ENCODE data around the gene ALX1. TPM values are rescaled to one million over a fixed set of nuclear protein-coding genes. Genes with fewer than 3 reads are reported as not detected.

ALX1 gene
- total RNA-seq, 1 experiment from 2014 or later: 2.1 TPM

DNA sequence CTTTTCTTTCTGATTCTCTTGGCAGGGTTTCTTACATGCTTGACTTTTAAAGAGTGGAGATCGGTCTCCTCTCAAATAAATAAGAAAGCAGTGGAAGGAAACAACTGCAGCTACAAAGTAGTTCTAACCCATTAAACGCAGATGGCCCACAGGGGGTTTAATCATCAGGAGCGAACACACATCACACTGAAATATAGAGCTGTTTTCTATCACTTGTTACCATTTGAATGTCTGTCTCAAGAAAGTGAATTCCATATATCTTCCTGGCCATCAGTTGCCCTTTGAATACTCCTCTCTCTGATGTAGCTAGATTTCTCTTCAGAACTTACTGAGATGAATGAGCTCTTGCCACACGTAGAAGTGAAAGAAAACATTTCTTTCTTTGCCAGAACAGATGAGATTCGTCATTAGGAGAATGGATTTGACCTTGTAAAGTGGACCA lies 29.1 kb downstream of the ALX1 start:
- Histone ChIP-seq H4K20me1 (ENCODE audit: control insufficient read depth, insufficient read depth, insufficient read length) (no peaks in the 10 kb centered on the region), H3K27ac (ENCODE audit: insufficient read length, low read depth, low read length) (no peak overlapping the region), H2BK15ac (ENCODE audit: low read depth, low read length) (no peak overlapping the region), H2AK5ac (ENCODE audit: insufficient read length, low read length) (no peak overlapping the region), H4K8ac (replicated peaks; ENCODE audit: insufficient read length, low read depth, low read length) (no peak overlapping the region), H2BK120ac (ENCODE audit: low read depth, low read length, poor library complexity, severe bottlenecking) (no peak overlapping the region), H3K23me2 (ENCODE audit: insufficient read length, low read depth, low read length, poor library complexity, severe bottlenecking) (no peaks in the 10 kb centered on the region), H3K4me1 (ENCODE audit: insufficient read depth, low read length) (no peaks in the 10 kb centered on the region), H2AFZ (ENCODE audit: low read length) (no peak overlapping the region), H3K18ac (ENCODE audit: insufficient read length, low read depth, low read length) (no peak overlapping the region), H3K23ac (ENCODE audit: insufficient read length, low read depth, low read length) (no peak overlapping the region), H3K27me3 (ENCODE audit: insufficient read depth, low read length) (no peaks in the 10 kb centered on the region), H4K5ac (ENCODE audit: insufficient read length, low read depth, low read length) (no peak overlapping the region), H3K4ac (ENCODE audit: low read depth, low read length) (no peak overlapping the region), H3K4me2 (ENCODE audit: insufficient read depth, insufficient read length, low read length) (no peak overlapping the region), H3K9ac (ENCODE audit: extremely low read depth, insufficient read length, low read length) (no peak overlapping the region), H3T11ph (ENCODE audit: low read length) (no peak overlapping the region), H3K14ac (ENCODE audit: insufficient read depth, low read length) (no peak overlapping the region), H3K9me3 (ENCODE audit: control insufficient read depth, low read depth, low read length) (no peaks in the 10 kb centered on the region), H2BK12ac (ENCODE audit: insufficient read length, low read depth, low read length) (no peak overlapping the region), H3K56ac (ENCODE audit: insufficient read length, low read depth, low read length) (no peak overlapping the region), H3K79me1 (ENCODE audit: insufficient read depth, low read depth, low read length, poor library complexity, severe bottlenecking) (no peaks in the 10 kb centered on the region), H2BK5ac (ENCODE audit: insufficient read length, low read length) (no peak overlapping the region), H3K79me2 (ENCODE audit: insufficient read depth, low read length) (no peaks in the 10 kb centered on the region), H4K91ac (ENCODE audit: insufficient read length, low read depth, low read length) (no peak overlapping the region), H2BK20ac (ENCODE audit: low read depth, low read length, poor library complexity, severe bottlenecking) (no peak overlapping the region)
- H3K36me3 Mint-ChIP-seq (ENCODE audit: insufficient read depth in 1 of 3, low read depth in 3 of 3): peaks cover 0 to 2% (median 2%) of the 10 kb centered on the region in 3 experiments; a peak in 2 of 7 replicates
- no CpG with 5 or more reads among the region's 5 CpGs for WGBS (ENCODE audit: extremely low coverage, insufficient read length, low lambda C conversion rate)
- peaks cover 4 to 9% of the 10 kb centered on the region in 2 experiments; a peak in 2 of 4 replicates for H3K4me1 Mint-ChIP-seq
- H3K4me3 Mint-ChIP-seq: no peak overlapping the region
- DNase-seq: no peak
- peaks cover 0 to 2% of the 10 kb centered on the region in 2 experiments; a peak in 1 of 5 replicates for H3K9me3 Mint-ChIP-seq
- no peaks in the 10 kb centered on the region for H3K27me3 Mint-ChIP-seq (ENCODE audit: low read depth)
- TF ChIP-seq, protein P1, sequence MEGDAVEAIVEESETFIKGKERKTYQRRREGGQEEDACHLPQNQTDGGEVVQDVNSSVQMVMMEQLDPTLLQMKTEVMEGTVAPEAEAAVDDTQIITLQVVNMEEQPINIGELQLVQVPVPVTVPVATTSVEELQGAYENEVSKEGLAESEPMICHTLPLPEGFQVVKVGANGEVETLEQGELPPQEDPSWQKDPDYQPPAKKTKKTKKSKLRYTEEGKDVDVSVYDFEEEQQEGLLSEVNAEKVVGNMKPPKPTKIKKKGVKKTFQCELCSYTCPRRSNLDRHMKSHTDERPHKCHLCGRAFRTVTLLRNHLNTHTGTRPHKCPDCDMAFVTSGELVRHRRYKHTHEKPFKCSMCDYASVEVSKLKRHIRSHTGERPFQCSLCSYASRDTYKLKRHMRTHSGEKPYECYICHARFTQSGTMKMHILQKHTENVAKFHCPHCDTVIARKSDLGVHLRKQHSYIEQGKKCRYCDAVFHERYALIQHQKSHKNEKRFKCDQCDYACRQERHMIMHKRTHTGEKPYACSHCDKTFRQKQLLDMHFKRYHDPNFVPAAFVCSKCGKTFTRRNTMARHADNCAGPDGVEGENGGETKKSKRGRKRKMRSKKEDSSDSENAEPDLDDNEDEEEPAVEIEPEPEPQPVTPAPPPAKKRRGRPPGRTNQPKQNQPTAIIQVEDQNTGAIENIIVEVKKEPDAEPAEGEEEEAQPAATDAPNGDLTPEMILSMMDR (conservative IDR thresholded peaks at IDR 0.05): no peak
- no peak overlapping the region for H3K27ac Mint-ChIP-seq

All from H9 (cell line).